GM19324 (cell line): ENCODE data around the gene PAX2.
"Not testable (repeated sequence)": the region's sequence is repeated elsewhere in the genome, so short reads cannot be mapped to it uniquely, and the experiment has no call there.

Source experiments
- ATAC-seq: cut with Tn5 transposase; IDR thresholded peaks from one replicate; pipeline ENCODE4 v1.9.1; 2021; ENCODE audit warnings: mild to moderate bottlenecking, moderate library complexity; ENCODE audit not compliant: unreplicated experiment, low FRiP score

PAX2 gene

DNA sequence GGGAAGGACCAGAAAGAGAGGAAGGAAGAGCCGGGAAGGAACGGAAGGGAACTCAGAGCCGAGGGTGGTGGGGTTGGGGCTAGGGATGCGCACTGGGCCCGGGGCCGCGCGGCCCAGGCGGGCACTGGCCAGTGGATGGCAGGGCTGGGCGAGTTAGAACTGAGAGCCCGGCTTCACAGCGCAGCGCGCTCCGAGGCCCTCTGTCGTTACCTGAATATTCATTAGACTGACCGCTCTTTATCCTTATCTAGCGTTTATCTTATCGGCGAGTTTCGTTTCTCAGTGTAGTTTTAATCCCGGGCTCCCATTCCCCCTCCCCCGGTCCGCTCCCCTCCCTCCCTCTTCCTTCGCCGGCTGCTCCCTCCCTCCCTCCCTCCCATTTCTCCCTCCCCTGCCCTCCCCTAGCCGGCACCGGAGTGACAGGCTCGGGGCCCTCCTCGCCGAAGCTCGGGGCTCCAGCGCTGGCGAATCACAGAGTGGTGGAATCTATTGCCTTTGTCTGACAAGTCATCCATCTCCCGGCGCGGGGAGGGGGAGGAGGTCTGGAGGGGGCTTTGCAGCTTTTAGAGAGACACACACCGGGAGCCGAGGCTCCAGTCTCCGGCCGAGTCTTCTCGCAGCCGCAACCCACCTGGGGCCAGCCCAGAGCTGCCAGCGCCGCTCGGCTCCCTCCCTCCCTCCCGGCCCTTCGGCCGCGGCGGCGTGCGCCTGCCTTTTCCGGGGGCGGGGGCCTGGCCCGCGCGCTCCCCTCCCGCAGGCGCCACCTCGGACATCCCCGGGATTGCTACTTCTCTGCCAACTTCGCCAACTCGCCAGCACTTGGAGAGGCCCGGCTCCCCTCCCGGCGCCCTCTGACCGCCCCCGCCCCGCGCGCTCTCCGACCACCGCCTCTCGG, at the start of gene PAX2:
PAX2 (plus strand) TSS at position 596 of the 895 bp plus-strand sequence. CDS start 679 bp downstream, outside the sequence.
- no peak for ATAC-seq

DNA sequence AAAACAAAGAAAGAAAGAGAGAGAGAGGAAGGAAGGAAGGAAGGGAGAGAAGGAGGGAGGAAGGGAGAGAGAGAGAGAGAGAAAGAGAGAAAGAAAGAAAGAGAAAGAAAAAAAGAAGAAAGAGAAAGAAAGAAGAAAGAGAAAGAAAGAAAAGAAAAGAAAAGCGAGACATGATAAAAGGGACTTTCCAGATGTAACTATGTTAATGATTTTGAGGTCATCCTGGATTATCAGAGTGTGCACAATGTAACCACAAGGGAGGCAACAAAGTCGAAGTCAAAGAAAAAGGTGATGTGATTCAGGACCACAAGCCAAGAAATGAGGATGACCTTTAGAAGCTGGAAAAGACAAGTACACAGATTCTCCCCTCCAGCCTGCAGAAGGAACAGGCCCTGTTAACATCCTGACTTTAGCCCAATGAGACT, 48.9 kb upstream of the PAX2 start:
- ATAC-seq: no peak

DNA sequence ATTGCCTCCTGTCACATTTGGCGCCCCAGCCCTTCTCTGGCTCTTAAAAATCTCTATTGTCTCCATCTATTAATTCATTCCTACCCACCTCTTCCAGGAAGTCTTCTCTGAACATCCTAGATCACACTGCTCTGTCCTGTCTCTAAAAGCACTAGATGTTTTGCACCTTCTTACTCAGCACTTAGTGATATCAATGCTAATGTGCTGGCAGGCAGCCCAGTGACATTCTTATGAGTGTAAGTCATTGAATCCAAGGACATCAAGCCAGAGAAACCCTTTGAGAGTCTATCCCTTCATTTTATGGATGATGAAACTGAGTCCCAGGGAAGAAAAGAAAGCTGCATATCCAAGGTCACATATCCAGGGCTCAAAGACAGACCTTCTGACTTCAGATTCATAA, 48.3 kb upstream of the PAX2 start:
- ATAC-seq: no peak

DNA sequence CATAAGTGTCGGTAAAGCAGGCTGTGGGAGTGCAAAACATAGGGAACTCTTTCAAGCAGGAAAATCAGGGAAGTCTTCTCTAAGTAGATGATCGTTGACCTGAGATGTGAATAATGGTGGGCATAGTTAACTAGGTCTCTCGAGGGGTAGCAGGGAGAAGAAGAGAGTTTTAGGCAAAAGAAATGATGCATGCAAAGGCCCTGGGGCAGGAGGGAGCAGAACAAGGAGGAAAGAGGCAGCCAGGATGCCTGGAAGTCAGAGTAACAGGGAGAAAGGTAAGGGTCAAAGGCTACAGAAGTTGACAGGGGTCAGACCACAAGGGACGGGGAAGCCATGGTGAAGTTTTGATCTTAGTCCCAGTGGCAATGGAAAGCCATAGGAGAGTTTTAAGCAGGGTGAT, 47.8 kb upstream of the PAX2 start:
- no peak for ATAC-seq

DNA sequence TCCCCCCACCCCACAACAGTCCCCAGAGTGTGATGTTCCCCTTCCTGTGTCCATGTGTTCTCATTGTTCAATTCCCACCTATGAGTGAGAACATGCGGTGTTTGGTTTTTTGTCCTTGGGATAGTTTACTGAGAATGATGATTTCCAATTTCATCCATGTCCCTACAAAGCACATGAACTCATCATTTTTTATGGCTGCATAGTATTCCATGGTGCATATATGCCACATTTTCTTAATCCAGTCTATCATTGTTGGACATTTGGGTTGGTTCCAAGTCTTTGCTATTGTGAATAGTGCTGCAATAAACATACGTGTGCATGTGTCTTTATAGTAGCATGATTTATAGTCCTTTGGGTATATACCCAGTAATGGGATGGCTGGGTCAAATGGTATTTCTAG, 43.7 kb upstream of the PAX2 start:
- not testable (repeated sequence) for ATAC-seq

DNA sequence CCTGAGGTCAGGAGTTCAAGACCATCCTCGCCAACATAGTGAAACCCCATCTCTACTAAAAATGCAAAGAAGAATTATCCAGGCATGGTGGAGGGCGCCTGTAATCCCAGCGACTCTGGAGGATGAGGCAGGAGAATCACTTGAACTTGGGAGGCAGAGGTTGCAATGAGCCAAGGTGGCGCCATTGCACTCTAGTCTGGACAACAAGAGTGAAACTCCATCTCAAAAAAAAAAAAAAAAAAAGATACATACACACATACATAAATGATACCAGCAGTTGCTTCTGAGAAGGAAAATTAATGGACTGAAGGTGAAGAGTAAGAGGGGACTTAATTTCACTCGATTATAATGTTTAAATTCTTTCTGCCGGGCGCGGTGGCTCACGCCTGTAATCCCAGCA, 40.2 kb upstream of the PAX2 start:
- no peak for ATAC-seq

DNA sequence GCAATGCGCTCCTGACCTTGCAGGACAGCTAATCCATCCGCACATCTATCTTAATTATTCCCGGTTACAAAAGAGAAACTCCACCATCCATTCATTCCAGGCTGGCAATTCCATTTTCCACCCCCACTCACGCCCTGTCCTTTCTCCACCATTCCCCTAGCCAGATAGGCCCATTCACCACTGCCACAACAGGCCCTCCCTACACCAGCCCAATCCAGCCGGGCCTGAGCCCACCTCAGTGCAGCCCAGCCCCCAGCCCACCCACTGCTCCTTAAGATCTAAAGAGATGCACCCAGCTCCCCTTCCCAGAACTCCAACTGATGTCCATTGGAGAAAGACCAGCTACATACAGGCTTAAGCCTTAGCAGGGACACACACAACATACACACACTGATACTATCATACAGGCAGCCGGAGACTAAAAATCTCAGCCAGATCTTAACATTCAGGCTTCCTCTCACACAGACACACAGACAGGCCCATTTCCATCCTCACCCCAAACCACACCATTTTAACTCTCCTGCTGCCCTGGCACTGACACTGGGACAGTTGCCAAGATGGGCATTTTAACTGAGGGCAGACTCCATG, 38.0 kb upstream of the PAX2 start:
- ATAC-seq: no peak

DNA sequence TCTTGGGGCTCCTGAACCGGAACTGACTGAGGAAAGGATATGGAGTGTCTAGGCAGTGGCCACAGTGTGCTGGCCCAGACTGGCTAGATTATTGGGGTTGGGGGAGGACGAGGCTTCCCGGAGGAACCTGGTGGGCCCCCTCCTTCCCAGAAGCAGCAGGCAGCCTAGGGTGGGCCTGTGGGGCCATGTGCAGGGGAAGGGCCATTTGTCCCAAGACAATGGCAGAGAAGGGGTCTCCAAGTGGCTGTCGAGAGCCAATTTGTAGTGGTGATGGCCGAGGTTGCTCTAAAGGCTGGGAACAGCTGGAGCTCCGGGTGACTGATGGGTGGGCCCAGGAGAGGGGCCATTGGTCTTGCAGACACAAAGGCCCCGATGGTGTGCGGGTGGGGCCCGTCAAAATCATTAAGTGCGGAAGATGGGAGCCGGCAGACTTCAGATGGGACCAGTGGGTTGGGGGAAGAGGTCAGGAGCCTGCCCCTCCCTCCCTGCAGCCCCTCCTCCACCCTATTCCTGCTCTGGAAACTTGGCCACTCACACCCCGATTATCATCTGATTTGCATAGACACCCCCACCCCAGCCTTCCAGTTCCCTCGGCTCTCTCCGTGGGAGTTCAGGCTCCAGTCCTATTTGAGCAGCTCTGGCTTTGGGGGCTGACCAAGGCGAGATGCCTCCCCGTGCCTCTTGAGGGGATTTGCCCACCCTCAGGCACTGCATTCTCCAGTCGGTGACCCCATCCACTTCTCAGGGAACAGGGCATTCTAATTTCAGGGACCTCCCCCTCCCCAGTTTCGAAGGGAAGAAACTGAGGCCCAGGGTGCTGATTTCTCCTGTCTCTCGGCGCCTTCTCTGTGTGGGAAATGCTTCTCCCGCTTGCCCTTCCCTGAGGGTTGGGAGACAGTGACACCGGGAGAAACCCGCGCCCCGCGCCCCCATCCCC, 36.0 kb upstream of the PAX2 start:
- no peak for ATAC-seq

DNA sequence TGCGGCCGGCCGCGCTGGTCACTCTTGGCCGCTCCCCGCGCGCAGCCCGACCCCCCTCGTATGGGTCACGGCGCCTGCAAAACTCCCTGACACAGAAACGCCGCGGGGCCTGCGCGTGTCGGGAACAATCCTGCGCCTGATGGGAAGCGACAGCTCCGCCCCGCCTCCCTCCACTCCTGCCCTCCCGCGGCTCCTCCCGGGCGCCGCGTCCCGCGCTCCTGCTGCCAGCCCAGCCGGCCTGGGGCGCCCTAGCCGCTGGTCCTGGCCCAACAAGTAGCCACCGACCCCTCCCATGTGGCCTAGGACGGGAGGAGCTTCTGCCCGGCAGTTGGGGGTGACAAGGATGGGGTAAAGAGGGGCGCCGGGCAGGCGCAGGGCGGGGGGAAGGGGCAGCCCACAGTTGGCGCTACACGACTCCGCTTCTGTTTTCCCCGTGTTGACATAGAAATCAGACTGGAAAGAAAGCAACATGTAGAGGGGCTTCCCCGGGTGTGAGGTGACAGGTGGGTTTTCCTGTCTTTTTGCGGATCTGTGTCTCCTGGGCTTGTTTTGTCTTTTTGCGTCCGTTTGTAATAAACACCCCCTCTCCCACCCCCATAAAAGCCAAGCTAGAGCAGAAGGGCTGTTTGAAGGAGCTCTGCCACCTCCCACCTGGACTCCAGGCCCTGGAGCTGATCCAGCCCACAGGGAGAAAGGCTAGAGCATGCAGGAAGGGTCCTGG, 35.1 kb upstream of the PAX2 start:
- no peak for ATAC-seq

DNA sequence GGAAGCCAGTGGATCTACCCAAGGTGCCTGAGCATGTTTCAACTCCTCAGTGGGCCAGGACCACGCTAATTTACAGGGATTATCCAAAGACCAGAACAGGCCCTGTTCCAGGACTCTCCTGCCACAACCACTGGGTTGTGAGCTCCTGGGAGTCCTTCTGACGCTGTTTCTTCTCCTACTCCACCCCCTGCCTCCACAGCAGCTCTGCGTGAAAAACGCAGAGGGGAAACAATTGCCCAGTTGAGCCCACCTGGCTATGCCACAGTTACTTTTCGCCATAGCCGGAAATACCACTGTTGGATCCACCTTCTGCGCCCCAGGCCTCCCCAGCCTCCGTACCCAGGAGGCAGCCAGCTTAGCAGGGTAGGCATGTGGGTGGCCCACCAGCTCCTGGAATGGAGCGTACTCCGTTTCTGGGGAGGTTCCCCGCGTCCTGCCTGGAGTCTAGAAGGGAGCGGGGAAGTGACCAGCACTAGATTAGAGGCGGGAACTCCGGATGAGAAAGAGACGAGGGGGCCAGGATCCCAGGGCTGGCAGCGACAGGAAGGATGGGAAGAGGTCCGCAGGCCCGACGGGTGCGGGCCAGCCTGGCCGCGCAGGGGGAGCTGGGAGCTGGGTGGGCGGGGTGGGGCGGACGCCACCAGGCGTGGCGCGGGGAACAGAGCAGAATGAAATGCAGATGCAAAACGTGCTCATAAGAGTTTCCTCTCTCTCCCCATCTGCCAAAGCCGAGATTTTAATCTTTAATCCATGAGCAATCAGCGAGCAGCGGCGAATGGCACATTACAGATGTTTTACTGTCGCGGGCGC, 32.1 kb upstream of the PAX2 start:
- no peak for ATAC-seq

DNA sequence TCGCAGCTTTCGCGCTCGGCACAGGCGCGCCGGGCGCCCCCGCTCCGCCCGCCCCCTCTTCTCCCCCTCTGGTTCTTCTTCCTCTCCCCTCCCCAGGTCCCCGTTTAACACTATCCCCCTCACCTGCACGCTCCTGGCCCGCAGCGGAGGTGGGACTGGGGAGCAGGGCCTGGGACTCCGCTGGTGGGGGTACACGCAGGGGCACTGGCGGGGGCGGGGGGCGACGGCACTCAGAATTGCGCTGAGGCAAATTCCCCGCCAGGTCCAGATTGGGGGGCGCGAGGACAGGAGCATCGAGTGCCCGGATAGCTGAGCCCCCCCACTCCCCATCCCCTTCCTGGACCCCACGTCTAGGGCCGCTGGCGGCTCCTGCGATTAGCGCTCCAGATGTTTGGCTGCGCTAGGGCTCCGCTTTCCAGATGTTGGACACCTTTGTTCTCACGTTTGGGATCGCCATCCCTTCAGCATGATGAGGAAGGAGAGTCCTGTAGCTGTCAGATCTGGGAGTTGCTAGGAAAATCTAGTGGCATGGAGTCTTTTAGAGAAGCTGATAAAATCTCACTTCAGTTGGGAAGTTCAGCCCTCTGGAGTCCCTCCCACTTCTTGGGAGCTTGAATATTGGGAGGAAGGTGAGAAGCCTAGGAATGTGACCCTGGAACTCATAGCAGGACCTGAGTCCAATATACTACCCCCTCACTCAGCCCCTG, 31.4 kb upstream of the PAX2 start:
- ATAC-seq: no peak

DNA sequence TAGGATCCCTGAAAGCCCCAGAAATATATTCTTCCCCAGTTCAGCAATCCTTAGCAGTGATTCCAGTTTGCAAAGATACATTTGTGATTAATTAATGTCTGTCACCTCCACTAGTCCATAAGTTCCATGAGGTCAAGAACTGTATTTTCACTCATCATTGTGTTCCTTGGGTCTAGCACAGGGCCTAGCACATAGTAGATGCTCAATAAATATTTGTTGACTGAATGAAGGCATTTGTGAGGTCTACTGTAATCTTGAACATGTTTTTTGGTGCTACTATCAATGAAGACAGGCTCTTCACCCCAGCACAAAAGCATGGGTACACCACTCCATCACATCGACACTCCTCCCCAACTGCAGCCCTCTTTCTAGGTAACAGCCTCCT, 30.8 kb upstream of the PAX2 start:
- no peak for ATAC-seq

DNA sequence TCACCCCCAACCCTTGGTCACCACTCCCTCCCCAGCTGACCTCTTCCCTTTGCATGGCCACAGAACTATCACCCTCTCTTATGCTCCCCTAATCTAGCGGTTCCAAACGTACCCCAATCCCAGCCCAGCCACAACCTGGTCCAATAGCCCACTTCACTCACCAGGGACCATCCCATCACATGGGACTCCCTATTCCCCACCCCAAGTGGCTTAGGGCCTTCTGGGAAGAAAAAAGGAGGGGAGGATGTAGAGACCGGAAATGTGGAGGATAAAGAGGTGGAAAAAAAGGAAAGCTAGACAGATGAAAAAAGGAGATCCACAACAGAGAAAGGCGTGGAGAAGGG, 30.3 kb upstream of the PAX2 start:
- ATAC-seq: no peak

DNA sequence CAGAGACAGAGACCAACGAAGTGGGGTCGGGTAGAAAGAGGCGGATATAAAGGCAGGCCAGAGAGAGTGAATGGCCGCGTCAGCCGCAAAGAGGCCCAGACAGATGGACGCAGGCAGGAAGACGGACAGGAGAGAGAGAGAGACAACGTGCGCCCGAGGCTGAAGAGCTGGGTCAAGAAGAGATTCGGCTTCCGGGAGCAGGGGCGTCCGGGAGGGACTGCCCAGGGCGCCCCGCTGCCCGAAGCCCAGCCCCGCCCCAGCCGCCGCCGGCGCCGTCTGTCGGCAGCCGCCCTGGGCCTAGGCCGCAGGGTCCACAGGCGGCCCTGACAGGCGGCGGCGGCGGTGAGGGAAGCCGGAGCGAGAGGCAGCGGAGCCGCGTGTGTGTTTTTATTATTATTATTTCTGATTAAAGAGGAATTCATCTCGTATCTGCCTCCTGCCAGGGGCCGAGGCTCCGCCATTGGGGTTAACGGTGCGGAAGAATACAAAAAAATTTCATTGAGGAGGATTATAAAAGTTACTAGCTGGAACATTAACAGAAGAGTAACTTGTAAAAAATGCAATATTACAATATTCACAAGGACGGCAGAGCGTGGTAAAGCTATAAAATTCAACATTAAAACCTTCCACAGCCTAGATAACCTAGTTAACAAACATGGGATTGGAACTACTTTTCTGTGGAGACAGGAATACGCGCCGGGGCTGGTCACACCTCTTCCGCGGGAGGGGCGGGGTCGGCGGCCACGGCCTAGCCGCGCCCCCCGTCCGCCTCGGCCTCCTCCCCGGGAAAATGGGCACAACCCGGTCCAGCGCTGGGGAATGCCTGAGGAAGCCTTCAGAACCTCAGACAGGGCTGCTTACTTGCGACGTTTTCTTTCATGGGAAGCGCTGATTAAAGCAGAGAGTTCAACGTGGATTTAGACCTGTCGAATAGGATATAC, 29.7 kb upstream of the PAX2 start:
- no peak for ATAC-seq

DNA sequence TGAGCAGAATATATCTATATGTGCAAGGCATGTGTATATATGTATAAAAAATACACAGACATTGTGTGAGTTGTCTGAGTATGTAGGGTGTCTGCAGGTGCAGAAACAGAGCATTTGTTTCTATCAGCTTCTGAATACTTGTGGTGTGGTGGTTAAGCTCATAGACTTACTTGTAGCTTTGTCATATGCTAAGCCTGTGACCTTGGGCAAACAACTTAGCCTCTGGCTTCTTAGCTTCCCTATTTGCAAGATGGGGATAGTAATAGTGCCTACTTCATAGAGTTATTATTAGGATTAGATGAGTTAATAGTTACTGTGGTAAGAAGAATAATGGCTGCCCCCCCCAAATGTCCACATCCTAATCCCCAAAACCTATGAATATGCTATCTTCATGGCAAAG, 28.2 kb upstream of the PAX2 start:
- ATAC-seq: no peak

DNA sequence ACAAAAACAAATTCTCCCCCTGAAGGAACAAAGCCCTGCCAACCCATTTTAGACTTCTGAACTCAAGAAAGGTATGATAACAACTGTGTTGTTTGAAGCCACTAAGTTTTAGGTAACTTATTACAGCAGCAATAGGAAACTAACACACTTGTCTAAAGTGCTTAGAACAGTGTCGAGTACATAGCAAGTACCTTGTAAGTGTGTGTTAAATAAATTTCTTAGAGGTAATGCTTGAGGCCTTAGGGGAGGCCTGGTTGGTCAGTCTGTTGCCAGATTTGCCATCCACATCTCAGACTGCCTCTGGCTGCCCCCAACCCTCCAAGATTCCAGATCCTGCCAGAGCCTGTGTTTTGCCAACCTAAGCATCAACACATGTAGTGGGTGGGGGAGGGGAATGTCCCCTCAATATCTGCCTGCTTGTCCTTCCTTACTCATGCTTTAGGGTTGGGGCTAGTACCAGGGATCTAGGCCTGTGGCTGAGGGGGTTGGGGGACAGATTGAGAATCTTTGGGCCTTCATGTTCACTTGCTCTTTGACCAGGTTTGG, 27.1 kb upstream of the PAX2 start:
- ATAC-seq: no peak

DNA sequence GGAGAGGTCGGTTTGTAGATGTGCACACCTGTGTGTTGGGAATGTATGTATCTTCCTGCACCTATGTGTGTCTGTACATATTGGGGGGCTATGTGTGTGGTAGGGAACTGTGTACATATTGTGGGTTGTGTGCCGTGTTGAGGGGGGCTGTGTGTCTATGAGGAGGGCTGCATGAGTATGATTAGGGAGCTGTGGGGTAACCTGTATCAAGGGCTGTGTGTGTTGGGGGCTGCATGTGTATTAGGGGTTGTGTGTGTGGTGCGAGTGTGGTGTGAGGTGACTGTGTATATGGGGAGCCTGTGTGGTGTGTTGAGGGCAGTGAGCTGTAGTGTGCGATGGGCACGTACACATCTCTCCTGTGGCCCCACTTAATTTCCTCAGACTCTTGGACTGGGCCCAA, 22.2 kb upstream of the PAX2 start:
- ATAC-seq: no peak
